Measurements from ENCODE around the gene PTPN9.

GRCh38 chr15:75620841-75621391, 41.8 kb upstream of the PTPN9 start:
- no peak for TF ChIP-seq NBN (IDR thresholded peaks at IDR 0.05)
- no peak for TF ChIP-seq ZNF24 (IDR thresholded peaks at IDR 0.05)
- TF ChIP-seq POLR2A (IDR thresholded peaks at IDR 0.05; ENCODE audit: low read depth, low read length) = no peak
- TF ChIP-seq EZH2 (IDR thresholded peaks at IDR 0.05; ENCODE audit: borderline replicate concordance, control insufficient read depth, low read depth, low read length) = no peak
- TF ChIP-seq CTCF (IDR thresholded peaks at IDR 0.05 in 2 of 3, conservative IDR thresholded peaks at IDR 0.05 in 1 of 3; ENCODE audit: control insufficient read depth in 2 of 3, extremely low read depth in 1 of 3, insufficient read depth in 1 of 3, low read depth in 3 of 3, low read length in 3 of 3) = no peak
- no peak for TF ChIP-seq FOS (IDR thresholded peaks at IDR 0.05; ENCODE audit: borderline replicate concordance, extremely low read depth, insufficient read length)
- no peak for TF ChIP-seq ATF7 (IDR thresholded peaks at IDR 0.05; ENCODE audit: low read depth)
